ENCODE measurements around the gene PLEKHA8.

PLEKHA8 gene

DNA sequence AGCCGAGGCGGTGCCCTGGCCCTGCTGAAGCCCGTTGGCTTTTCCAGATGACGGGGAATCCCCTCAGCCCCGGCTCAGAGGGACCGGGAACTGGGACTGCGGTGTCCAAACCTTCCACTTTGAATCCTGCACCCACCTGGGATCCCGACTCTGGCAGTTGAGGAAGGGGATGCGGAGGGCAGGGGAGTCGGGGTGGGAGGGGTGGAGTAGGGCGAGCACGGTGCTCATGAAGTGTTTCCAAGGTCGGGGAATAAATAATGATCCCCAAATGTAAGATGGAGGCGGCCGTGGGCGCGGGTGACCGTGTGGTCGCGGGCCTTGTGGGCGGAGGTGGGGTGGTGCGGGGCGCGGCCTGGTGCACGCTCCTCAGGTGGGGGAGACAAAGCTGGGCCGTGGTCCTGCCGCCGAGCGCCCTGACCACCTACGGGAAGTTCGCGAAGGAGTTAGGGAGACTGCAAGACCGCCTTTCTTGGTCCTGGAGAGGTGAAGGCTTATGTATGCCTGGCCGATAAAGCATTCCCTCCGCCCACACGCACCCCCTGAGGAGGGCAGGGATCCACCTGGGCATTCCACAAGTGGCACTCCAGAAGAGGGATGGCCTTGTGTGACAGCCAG, 108.0 kb downstream of the PLEKHA8 start:
- peak overlapping the region; percentile 74 for H3K4me3 ChIP-seq (ENCODE audit: low read depth, low read length)
- no peak overlapping the region for H4K12ac ChIP-seq (ENCODE audit: low read depth, low read length)
- H3K27me3 ChIP-seq (ENCODE audit: insufficient read depth, low read length) = peaks cover 22% of the 10 kb centered on the region
- H4K8ac ChIP-seq (ENCODE audit: low read depth, low read length) = no peak overlapping the region
- H3K4me2 ChIP-seq (ENCODE audit: low read length) = peak overlapping the region; percentile 100
- H3K79me2 ChIP-seq (ENCODE audit: control insufficient read depth, insufficient read depth, low read length, poor library complexity) = no peaks in the 10 kb centered on the region
- no peak overlapping the region for H3K14ac ChIP-seq (ENCODE audit: low read length)
- no peak overlapping the region for H3K23ac ChIP-seq (ENCODE audit: low read length)
- H2AFZ ChIP-seq (ENCODE audit: insufficient read depth, low read length, poor library complexity) = peak overlapping the region; percentile 8
- H3K36me3 ChIP-seq (ENCODE audit: control insufficient read depth in 1 of 2, insufficient read depth in 2 of 2, low read length in 2 of 2) = no peaks in the 10 kb centered on the region
- no peak overlapping the region for H3K18ac ChIP-seq (ENCODE audit: low read length)
- no peak overlapping the region for H4K91ac ChIP-seq (ENCODE audit: low read depth, low read length)
- peaks cover 2% of the 10 kb centered on the region for H3K79me1 ChIP-seq (ENCODE audit: low read length)
- no peak overlapping the region for H2AK5ac ChIP-seq (ENCODE audit: low read length)
- no peak overlapping the region for H2BK5ac ChIP-seq (ENCODE audit: low read depth, low read length, poor library complexity)
- DNase-seq = no peak
- no peak overlapping the region for H2BK12ac ChIP-seq (ENCODE audit: low read length)
- H3K27ac ChIP-seq (ENCODE audit: low read depth, low read length) = no peak overlapping the region
- no peak overlapping the region for H3K4ac ChIP-seq (ENCODE audit: low read depth, low read length)
- H3K9ac ChIP-seq (ENCODE audit: low read length) = no peak overlapping the region
- no peak overlapping the region for H2BK120ac ChIP-seq (ENCODE audit: insufficient read depth, low read length, poor library complexity)
- no CpG with 5 or more reads among the region's 36 CpGs for WGBS (ENCODE audit: extremely low coverage, insufficient coverage, insufficient read length)
- H3K9me3 ChIP-seq (ENCODE audit: insufficient read depth, low read depth, low read length) = peaks cover 3% of the 10 kb centered on the region
- peaks cover 5 to 7% of the 10 kb centered on the region in 2 experiments for H3K4me1 ChIP-seq (ENCODE audit: control insufficient read depth in 1 of 2, insufficient read depth in 2 of 2, low read length in 2 of 2)

DNA sequence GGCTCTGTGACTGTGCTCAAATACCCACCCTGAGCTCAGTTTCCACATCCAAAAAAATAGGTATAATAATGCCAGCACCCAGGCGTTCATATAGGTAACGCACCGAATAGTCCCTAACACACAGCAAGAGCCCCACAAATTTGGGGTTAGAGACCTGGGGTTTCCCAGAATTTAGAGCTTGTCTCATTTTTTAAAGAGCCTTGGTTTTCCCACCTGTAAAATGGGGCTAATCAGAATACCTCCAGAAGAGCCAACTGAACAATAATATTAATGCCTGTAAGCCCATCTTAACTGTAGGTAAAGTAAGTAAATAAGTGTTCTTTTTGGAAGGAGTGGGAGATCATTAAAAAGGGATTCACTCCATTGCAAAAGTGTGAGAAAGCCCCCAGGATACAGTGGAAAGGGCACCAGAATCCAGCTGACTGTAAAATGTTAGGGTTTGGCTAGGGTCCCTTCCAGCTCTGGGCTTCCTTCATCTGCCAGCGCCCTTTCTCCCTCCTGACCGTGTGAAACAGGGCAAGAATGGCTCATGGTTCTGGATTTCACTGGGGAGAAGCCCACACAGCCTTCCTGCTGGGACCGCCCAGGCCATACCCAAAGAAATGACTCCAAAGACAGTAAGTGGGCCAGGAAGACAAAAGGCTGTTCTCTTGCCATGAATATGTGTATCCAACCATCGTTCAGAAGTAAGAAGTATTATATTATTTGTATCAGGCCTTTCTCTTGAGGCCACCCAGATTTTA, 108.7 kb downstream of the PLEKHA8 start:
- Histone ChIP-seq H3K4ac (ENCODE audit: low read depth, low read length) (no peak overlapping the region), H4K8ac (ENCODE audit: low read depth, low read length) (no peak overlapping the region), H3K14ac (ENCODE audit: low read length) (no peak overlapping the region), H3K4me1 (ENCODE audit: control insufficient read depth in 1 of 2, insufficient read depth in 2 of 2, low read length in 2 of 2) (peaks cover 5 to 7% of the 10 kb centered on the region in 2 experiments), H4K91ac (ENCODE audit: low read depth, low read length) (no peak overlapping the region), H3K27ac (ENCODE audit: low read depth, low read length) (no peak overlapping the region), H3K4me2 (ENCODE audit: low read length) (peak overlapping the region; percentile 100), H4K12ac (ENCODE audit: low read depth, low read length) (no peak overlapping the region), H3K27me3 (ENCODE audit: insufficient read depth, low read length) (peaks cover 22% of the 10 kb centered on the region), H3K9ac (ENCODE audit: low read length) (no peak overlapping the region), H2BK12ac (ENCODE audit: low read length) (no peak overlapping the region), H3K9me3 (ENCODE audit: insufficient read depth, low read depth, low read length) (peaks cover 3% of the 10 kb centered on the region), H3K36me3 (ENCODE audit: control insufficient read depth in 1 of 2, insufficient read depth in 2 of 2, low read length in 2 of 2) (no peaks in the 10 kb centered on the region), H3K18ac (ENCODE audit: low read length) (no peak overlapping the region), H2BK5ac (ENCODE audit: low read depth, low read length, poor library complexity) (no peak overlapping the region), H2AFZ (ENCODE audit: insufficient read depth, low read length, poor library complexity) (no peak overlapping the region), H3K4me3 (ENCODE audit: low read depth, low read length) (no peak overlapping the region), H3K23ac (ENCODE audit: low read length) (no peak overlapping the region), H2BK120ac (ENCODE audit: insufficient read depth, low read length, poor library complexity) (no peak overlapping the region), H3K79me2 (ENCODE audit: control insufficient read depth, insufficient read depth, low read length, poor library complexity) (no peaks in the 10 kb centered on the region), H2AK5ac (ENCODE audit: low read length) (no peak overlapping the region), H3K79me1 (ENCODE audit: low read length) (peaks cover 2% of the 10 kb centered on the region)
- WGBS (ENCODE audit: extremely low coverage, insufficient coverage, insufficient read length) = no CpG with 5 or more reads among the region's 7 CpGs
- DNase-seq = no peak

- Histone ChIP-seq H3K4me3 (ENCODE audit: low read depth, low read length) (no peak overlapping the region), H3K9ac (ENCODE audit: low read length) (no peak overlapping the region), H4K8ac (ENCODE audit: low read depth, low read length) (no peak overlapping the region), H2AK5ac (ENCODE audit: low read length) (no peak overlapping the region), H3K14ac (ENCODE audit: low read length) (no peak overlapping the region), H3K4me2 (ENCODE audit: low read length) (no peak overlapping the region), H2BK12ac (ENCODE audit: low read length) (no peak overlapping the region), H3K4ac (ENCODE audit: low read depth, low read length) (no peak overlapping the region), H3K18ac (ENCODE audit: low read length) (no peak overlapping the region), H3K79me2 (ENCODE audit: control insufficient read depth, insufficient read depth, low read length, poor library complexity) (no peaks in the 10 kb centered on the region), H2AFZ (ENCODE audit: insufficient read depth, low read length, poor library complexity) (no peak overlapping the region), H3K4me1 (ENCODE audit: control insufficient read depth in 1 of 2, insufficient read depth in 2 of 2, low read length in 2 of 2) (peaks cover 7 to 10% of the 10 kb centered on the region in 2 experiments), H3K79me1 (ENCODE audit: low read length) (peaks cover 2% of the 10 kb centered on the region), H4K91ac (ENCODE audit: low read depth, low read length) (no peak overlapping the region), H3K27me3 (ENCODE audit: insufficient read depth, low read length) (peaks cover 22% of the 10 kb centered on the region), H3K23ac (ENCODE audit: low read length) (no peak overlapping the region), H3K9me3 (ENCODE audit: insufficient read depth, low read depth, low read length) (peaks cover 3% of the 10 kb centered on the region), H3K36me3 (ENCODE audit: control insufficient read depth in 1 of 2, insufficient read depth in 2 of 2, low read length in 2 of 2) (no peaks in the 10 kb centered on the region), H2BK5ac (ENCODE audit: low read depth, low read length, poor library complexity) (no peak overlapping the region), H3K27ac (ENCODE audit: low read depth, low read length) (no peak overlapping the region), H4K12ac (ENCODE audit: low read depth, low read length) (no peak overlapping the region), H2BK120ac (ENCODE audit: insufficient read depth, low read length, poor library complexity) (no peak overlapping the region)
- no CpG with 5 or more reads among the region's 4 CpGs for WGBS (ENCODE audit: extremely low coverage, insufficient coverage, insufficient read length)
- no peak for DNase-seq
Measured at GRCh38 chr7:30139836-30140384, 111.7 kb downstream of the PLEKHA8 start.

DNA sequence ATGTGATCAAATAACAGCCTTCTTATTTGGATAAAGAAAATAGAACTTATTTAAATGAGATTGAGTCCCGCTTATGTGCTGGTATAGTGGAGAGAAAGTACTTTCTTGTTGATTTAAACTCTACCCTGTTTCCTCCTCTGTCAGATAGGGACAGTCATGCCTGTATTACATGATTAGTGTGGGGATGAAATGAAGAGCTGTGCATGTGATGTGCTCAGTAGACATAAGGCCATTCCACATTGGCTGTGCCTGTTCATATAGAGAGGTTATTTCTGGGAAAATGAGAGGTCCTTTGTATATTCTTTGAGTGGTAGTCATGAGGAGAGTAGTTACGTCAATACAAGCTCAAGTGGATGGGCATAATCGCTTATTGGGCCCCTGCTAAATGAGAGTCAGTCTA, 112.2 kb downstream of the PLEKHA8 start:
- no CpG with 5 or more reads among the region's 3 CpGs for WGBS (ENCODE audit: extremely low coverage, insufficient coverage, insufficient read length)
- Histone ChIP-seq H3K79me2 (ENCODE audit: control insufficient read depth, insufficient read depth, low read length, poor library complexity) (no peaks in the 10 kb centered on the region), H3K79me1 (ENCODE audit: low read length) (no peaks in the 10 kb centered on the region)

More for the DNA sequence above, 112.2 kb downstream of the PLEKHA8 start:
- H2BK120ac ChIP-seq (ENCODE audit: insufficient read depth, low read length, poor library complexity) = no peak overlapping the region
- no peak overlapping the region for H2BK12ac ChIP-seq (ENCODE audit: low read length)
- no peak overlapping the region for H4K12ac ChIP-seq (ENCODE audit: low read depth, low read length)
- no peak overlapping the region for H3K4ac ChIP-seq (ENCODE audit: low read depth, low read length)
- H2AK5ac ChIP-seq (ENCODE audit: low read length) = no peak overlapping the region
- H3K4me1 ChIP-seq (ENCODE audit: control insufficient read depth in 1 of 2, insufficient read depth in 2 of 2, low read length in 2 of 2) = peaks cover 7 to 10% of the 10 kb centered on the region in 2 experiments
- no peak overlapping the region for H3K9ac ChIP-seq (ENCODE audit: low read length)
- no peak overlapping the region for H3K23ac ChIP-seq (ENCODE audit: low read length)
- H3K27me3 ChIP-seq (ENCODE audit: insufficient read depth, low read length) = peaks cover 18% of the 10 kb centered on the region
- no peaks in the 10 kb centered on the region for H3K36me3 ChIP-seq (ENCODE audit: control insufficient read depth in 1 of 2, insufficient read depth in 2 of 2, low read length in 2 of 2)
- H3K4me2 ChIP-seq (ENCODE audit: low read length) = no peak overlapping the region
- no peak overlapping the region for H3K18ac ChIP-seq (ENCODE audit: low read length)
- no peak overlapping the region for H4K91ac ChIP-seq (ENCODE audit: low read depth, low read length)
- H3K9me3 ChIP-seq (ENCODE audit: insufficient read depth, low read depth, low read length) = peaks cover 1% of the 10 kb centered on the region
- H2BK5ac ChIP-seq (ENCODE audit: low read depth, low read length, poor library complexity) = no peak overlapping the region
- no peak overlapping the region for H2AFZ ChIP-seq (ENCODE audit: insufficient read depth, low read length, poor library complexity)
- DNase-seq = no peak
- H3K4me3 ChIP-seq (ENCODE audit: low read depth, low read length) = no peak overlapping the region
- no peak overlapping the region for H3K14ac ChIP-seq (ENCODE audit: low read length)
- H4K8ac ChIP-seq (ENCODE audit: low read depth, low read length) = no peak overlapping the region
- H3K27ac ChIP-seq (ENCODE audit: low read depth, low read length) = no peak overlapping the region
